Transverse colon (tissue), 4 donors: ENCODE results near the gene RIMBP2.

ENCODE experiments used
- CTCF ChIP-seq, 5 experiments: fragments of 200-600 bp in 3 of 5; fragments of 450-650 bp in 2 of 5; sonication (generic) in 3 of 5; IDR thresholded peaks; 1 replicate in 2 of 5; 2 replicates in 3 of 5; pipeline ENCODE4 v1.5.1; 2016 to 2017; ENCODE audit warnings: antibody characterized with exemption in 5 of 5, inconsistent platforms in 3 of 5, mild to moderate bottlenecking in 2 of 5, moderate library complexity in 1 of 5
- POLR2AphosphoS5 ChIP-seq, 3 donors: sonication (generic); formaldehyde crosslinking; IDR thresholded peaks; one replicate each; pipeline ENCODE4 v1.6.1; 2016; ENCODE audit warnings: antibody characterized with exemption in 3 of 3

DNA sequence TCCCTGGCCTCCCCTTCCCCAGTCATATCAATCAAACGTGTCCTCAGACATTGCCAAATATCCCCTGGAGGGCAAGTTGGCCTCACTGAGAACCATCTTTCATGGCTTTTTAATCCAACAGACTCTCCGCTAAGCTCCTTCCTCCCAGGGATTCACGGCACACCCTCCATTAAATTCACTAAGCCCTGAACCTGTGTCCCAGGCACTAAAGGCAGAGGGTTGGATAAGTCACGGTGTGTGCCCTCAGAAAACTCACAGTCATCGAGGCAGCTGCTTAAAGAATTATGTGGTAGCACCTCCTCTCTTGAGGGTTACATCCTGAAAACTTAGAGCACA is 211.3 kb downstream of the RIMBP2 start:
- TF ChIP-seq POLR2AphosphoS5 (IDR thresholded peaks at IDR 0.05) = no peak
- TF ChIP-seq CTCF (IDR thresholded peaks at IDR 0.05) = no peak
